GM12878 (cell line): ENCODE data around the gene MFSD1. TPM values are rescaled to one million over a fixed set of nuclear protein-coding genes. Genes with fewer than 3 reads are reported as not detected.

Experiments used
- CBFB ChIP-seq: IDR thresholded peaks from 2 replicates; pipeline ENCODE4 v1.6.1; 2016; ENCODE audit warnings: antibody characterized with exemption, low read depth
- CEBPB ChIP-seq, 2 experiments: fragments of 150-350 bp in 1 of 2; IDR thresholded peaks; 2 replicates each; pipeline ENCODE4 v1.6.1; 2012 to 2014; ENCODE audit warnings: low read depth in 2 of 2, low read length in 2 of 2, borderline replicate concordance in 1 of 2, inconsistent platforms in 1 of 2
- EED ChIP-seq: sonication (generic); IDR thresholded peaks from 2 replicates; pipeline ENCODE4 v1.6.1; 2016; ENCODE audit warnings: antibody characterized with exemption, low read depth
- GATAD2B ChIP-seq: fragments of 450-650 bp; conservative IDR thresholded peaks from 2 replicates; pipeline ENCODE4 v1.6.1; 2017; ENCODE audit warnings: low read depth, mild to moderate bottlenecking, moderate library complexity
- HDAC2 ChIP-seq: fragments of 200-600 bp; sonication (generic); IDR thresholded peaks from 2 replicates; pipeline ENCODE4 v1.6.1; 2017
- KLF5 ChIP-seq: fragments of 450-650 bp; IDR thresholded peaks from 2 replicates; pipeline ENCODE4 v1.6.1; 2014; ENCODE audit warnings: mild to moderate bottlenecking; ENCODE audit not compliant: partially characterized antibody
- MAX ChIP-seq: IDR thresholded peaks from 2 replicates; pipeline ENCODE4 v1.6.1; 2012; ENCODE audit warnings: low read depth, low read length, improper control_type of control experiment
- NKRF ChIP-seq: fragments of 450-650 bp; conservative IDR thresholded peaks from 2 replicates; pipeline ENCODE4 v1.6.1; 2017; ENCODE audit warnings: mild to moderate bottlenecking, moderate library complexity
- NR2C1 ChIP-seq: fragments of 450-650 bp; IDR thresholded peaks from 2 replicates; pipeline ENCODE4 v1.6.1; 2017; ENCODE audit warnings: antibody characterized with exemption, mild to moderate bottlenecking, moderate library complexity
- RELA ChIP-seq: fragments of 450-650 bp; IDR thresholded peaks from 2 replicates; pipeline ENCODE4 v1.8.0; 2014; ENCODE audit warnings: borderline replicate concordance; ENCODE audit not compliant: partially characterized antibody
- SKIL ChIP-seq: fragments of 450-650 bp; IDR thresholded peaks from 2 replicates; pipeline ENCODE4 v1.6.1; 2017; ENCODE audit warnings: mild to moderate bottlenecking, low read depth, inconsistent platforms; ENCODE audit not compliant: poor library complexity, severe bottlenecking
- SUPT20H ChIP-seq: IDR thresholded peaks from 2 replicates; pipeline ENCODE4 v1.6.1; 2011; ENCODE audit warnings: low read depth, mild to moderate bottlenecking, low read length, moderate library complexity, borderline replicate concordance; ENCODE audit not compliant: control insufficient read depth
- ZNF274 ChIP-seq: IDR thresholded peaks from one replicate; pipeline ENCODE4 v1.8.0; 2011; ENCODE audit not compliant: insufficient read length, insufficient read depth
- ZNF384 ChIP-seq: IDR thresholded peaks from 2 replicates; pipeline ENCODE4 v1.6.1; 2012; ENCODE audit warnings: low read depth, mild to moderate bottlenecking, low read length, improper control_type of control experiment, borderline replicate concordance
- polyA plus RNA-seq, 11 experiments: library from polyadenylated mRNA; depleted of rRNA in 4 of 11; unstranded in 6 of 11; stranded (reverse) in 5 of 11; fragments of >200 nt; fragmentation: Nextera tagmentation in 4 of 11; fragmentation: Illumina TruSeq in 1 of 11; extraction: Ambion mirVana in 4 of 11; extraction: Trizol in 1 of 11; gene quantifications; 1 replicate in 1 of 11; 2 replicates in 10 of 11; pipeline versions ENCODE4 v1.2.1 to v1.2.3, GENCODE V29; 2011 to 2016; ENCODE audit warnings: inconsistent platforms in 2 of 11, missing spikeins in 2 of 11, low read depth in 1 of 11
- total RNA-seq, 4 experiments: library from RNA; depleted of rRNA in 3 of 4; stranded (reverse); fragments of >200 nt in 3 of 4; fragmentation: Illumina TruSeq in 1 of 4; extraction: Trizol in 1 of 4; gene quantifications; 2 replicates each; pipeline versions ENCODE4 v1.2.1 to v1.2.3, GENCODE V29; 2013 to 2021

The MFSD1 gene
- total and polyA plus RNA-seq, 10 of the 15 experiments (the other 5 are each of a cell fraction or from before 2014, with no cell fraction given), result 7.3 to 41.7 (median 28.6) TPM

GRCh38 chr3:158794206-158794605 lies 7.6 kb upstream of the MFSD1 start (continued):
- TF ChIP-seq SUPT20H (no peak), ZNF274 (no peak), CEBPB (IDR thresholded peaks at IDR 0.05; ENCODE audit: borderline replicate concordance in 1 of 2, low read depth in 2 of 2, low read length in 2 of 2) (no peak), MAX (no peak), GATAD2B (no peak), NR2C1 (no peak), RELA (no peak), KLF5 (no peak), HDAC2 (no peak), NKRF (no peak), ZNF384 (no peak), EED (no peak), CBFB (no peak), SKIL (no peak)
